ENCODE data around the gene SPAG6.

GRCh38 chr10:22329150-22329549, 16.1 kb upstream of the SPAG6 start:
- TF ChIP-seq SUZ12 (IDR thresholded peaks at IDR 0.05; ENCODE audit: extremely low read depth, insufficient read depth, insufficient read length) (no peak), YY1 (IDR thresholded peaks at IDR 0.05; ENCODE audit: insufficient read depth, insufficient read length) (no peak)
